CD4-positive, CD25-positive, alpha-beta regulatory T cell (primary cell): ENCODE data around the gene TXN2. TPM values are rescaled to one million over a fixed set of nuclear protein-coding genes. Genes with fewer than 3 reads are reported as not detected.

Experiments used
- ATAC-seq, 2 donors: fragments of 150-1000 bp; cut with Tn5 transposase; one replicate each; pipeline ENCODE4 v1.10.0; 2021; ENCODE audit warnings: low read depth in 2 of 2, moderate number of reproducible peaks in 2 of 2, moderate library complexity in 1 of 2
- DNase-seq, 3 donors: peaks; one replicate each; pipeline versions ENCODE4 v3.0.0 to v3.0.0-alpha.2; 2012 to 2022; ENCODE audit warnings: mixed read lengths in 1 of 3
- H3K27ac ChIP-seq: one replicate; pipeline ENCODE4 v1.7.0; 2013; ENCODE audit warnings: mild to moderate bottlenecking, low read length; ENCODE audit not compliant: insufficient read depth, poor library complexity, severe bottlenecking
- H3K27me3 ChIP-seq: one replicate; pipeline ENCODE4 v1.7.0; 2013; ENCODE audit warnings: low read length; ENCODE audit not compliant: control insufficient read depth, insufficient read depth
- H3K36me3 ChIP-seq: one replicate; pipeline ENCODE4 v1.7.0; 2013; ENCODE audit warnings: mild to moderate bottlenecking, low read length, moderate library complexity; ENCODE audit not compliant: control insufficient read depth, insufficient read depth
- H3K4me1 ChIP-seq: 2 replicates; pipeline ENCODE4 v1.7.0; 2013; ENCODE audit warnings: mild to moderate bottlenecking, low read length; ENCODE audit not compliant: insufficient read depth, control insufficient read depth, poor library complexity, severe bottlenecking
- H3K4me3 ChIP-seq: one replicate; pipeline ENCODE4 v1.7.0; 2013; ENCODE audit warnings: low read depth, mild to moderate bottlenecking, low read length, moderate library complexity
- H3K9me3 ChIP-seq, 2 experiments: 1 replicate in 1 of 2; 2 replicates in 1 of 2; pipeline ENCODE4 v1.7.0; 2013; ENCODE audit warnings: low read length in 2 of 2, mild to moderate bottlenecking in 1 of 2, moderate library complexity in 1 of 2; ENCODE audit not compliant: control insufficient read depth in 2 of 2
- H3K27ac Mint-ChIP-seq, 3 donors: one replicate each; pipeline ENCODE4 v1.8.0; 2020 to 2022; ENCODE audit warnings: mild to moderate bottlenecking in 3 of 3, mixed read lengths in 3 of 3, moderate library complexity in 2 of 3
- H3K27me3 Mint-ChIP-seq: one replicate; pipeline ENCODE4 v1.8.0; 2022; ENCODE audit warnings: mild to moderate bottlenecking, mixed read lengths
- H3K36me3 Mint-ChIP-seq: one replicate; pipeline ENCODE4 v1.8.0; 2020; ENCODE audit warnings: mixed read lengths
- H3K4me1 Mint-ChIP-seq, 4 donors: one replicate each; pipeline ENCODE4 v1.8.0; 2020 to 2022; ENCODE audit warnings: mixed read lengths in 4 of 4, mild to moderate bottlenecking in 1 of 4
- H3K4me3 Mint-ChIP-seq, 4 donors: one replicate each; pipeline ENCODE4 v1.8.0; 2020 to 2022; ENCODE audit warnings: mild to moderate bottlenecking in 4 of 4, mixed read lengths in 4 of 4, moderate library complexity in 3 of 4
- H3K9me3 Mint-ChIP-seq, 7 donors: one replicate each; pipeline ENCODE4 v1.8.0; 2020 to 2022; ENCODE audit warnings: mixed read lengths in 7 of 7, mild to moderate bottlenecking in 3 of 7, moderate library complexity in 2 of 7
- polyA plus RNA-seq, 4 donors: library from polyadenylated mRNA; unstranded; fragments of 300-500 nt; fragmentation: Illumina TruSeq; gene quantifications; one replicate each; pipeline ENCODE4 v1.2.3, GENCODE V29; 2021
- total RNA-seq: library from RNA; stranded (reverse); gene quantifications from one replicate; pipeline ENCODE4 v1.2.3, GENCODE V29; 2022

TXN2 gene
- total and polyA plus RNA-seq, 5 donors from 2014 or later: 31.5 to 132 (median 105) TPM

GRCh38 chr22:36440429-36441002 lies 40.9 kb downstream of the TXN2 start:
- no peak overlapping the region for H3K4me3 ChIP-seq
- H3K36me3 Mint-ChIP-seq: no peaks in the 10 kb centered on the region
- no peaks in the 10 kb centered on the region for H3K9me3 Mint-ChIP-seq
- H3K4me1 ChIP-seq: peaks cover 12% of the 10 kb centered on the region
- no peaks in the 10 kb centered on the region for H3K27me3 ChIP-seq
- no peak overlapping the region for H3K4me3 Mint-ChIP-seq
- H3K36me3 ChIP-seq: no peaks in the 10 kb centered on the region
- DNase-seq (no peak), ATAC-seq (no peak)
- H3K27me3 Mint-ChIP-seq: peaks cover 6% of the 10 kb centered on the region
- peaks cover 6 to 21% (median 18%) of the 10 kb centered on the region in 4 donors for H3K4me1 Mint-ChIP-seq
- H3K9me3 ChIP-seq: no peaks in the 10 kb centered on the region
- H3K27ac ChIP-seq: no peak overlapping the region
- H3K27ac Mint-ChIP-seq: peak overlapping the region; percentile 38 to 75 (median 38)

GRCh38 chr22:36439481-36440271 lies 41.8 kb downstream of the TXN2 start:
- ATAC-seq (no peak), DNase-seq (no peak)
- no peaks in the 10 kb centered on the region for H3K36me3 ChIP-seq
- H3K27ac Mint-ChIP-seq: peak overlapping the region in 2 of 3 donors; percentile 41 to 46
- peaks cover 18% of the 10 kb centered on the region for H3K4me1 ChIP-seq
- no peak overlapping the region for H3K4me3 Mint-ChIP-seq
- no peaks in the 10 kb centered on the region for H3K36me3 Mint-ChIP-seq
- H3K27me3 ChIP-seq: no peaks in the 10 kb centered on the region
- no peaks in the 10 kb centered on the region for H3K9me3 ChIP-seq
- no peak overlapping the region for H3K4me3 ChIP-seq
- H3K27me3 Mint-ChIP-seq: peaks cover 10% of the 10 kb centered on the region
- no peak overlapping the region for H3K27ac ChIP-seq
- peaks cover 6 to 28% (median 20%) of the 10 kb centered on the region in 4 donors for H3K4me1 Mint-ChIP-seq
- peaks cover 0 to under 1% (median 0%) of the 10 kb centered on the region in 7 donors for H3K9me3 Mint-ChIP-seq

DNA sequence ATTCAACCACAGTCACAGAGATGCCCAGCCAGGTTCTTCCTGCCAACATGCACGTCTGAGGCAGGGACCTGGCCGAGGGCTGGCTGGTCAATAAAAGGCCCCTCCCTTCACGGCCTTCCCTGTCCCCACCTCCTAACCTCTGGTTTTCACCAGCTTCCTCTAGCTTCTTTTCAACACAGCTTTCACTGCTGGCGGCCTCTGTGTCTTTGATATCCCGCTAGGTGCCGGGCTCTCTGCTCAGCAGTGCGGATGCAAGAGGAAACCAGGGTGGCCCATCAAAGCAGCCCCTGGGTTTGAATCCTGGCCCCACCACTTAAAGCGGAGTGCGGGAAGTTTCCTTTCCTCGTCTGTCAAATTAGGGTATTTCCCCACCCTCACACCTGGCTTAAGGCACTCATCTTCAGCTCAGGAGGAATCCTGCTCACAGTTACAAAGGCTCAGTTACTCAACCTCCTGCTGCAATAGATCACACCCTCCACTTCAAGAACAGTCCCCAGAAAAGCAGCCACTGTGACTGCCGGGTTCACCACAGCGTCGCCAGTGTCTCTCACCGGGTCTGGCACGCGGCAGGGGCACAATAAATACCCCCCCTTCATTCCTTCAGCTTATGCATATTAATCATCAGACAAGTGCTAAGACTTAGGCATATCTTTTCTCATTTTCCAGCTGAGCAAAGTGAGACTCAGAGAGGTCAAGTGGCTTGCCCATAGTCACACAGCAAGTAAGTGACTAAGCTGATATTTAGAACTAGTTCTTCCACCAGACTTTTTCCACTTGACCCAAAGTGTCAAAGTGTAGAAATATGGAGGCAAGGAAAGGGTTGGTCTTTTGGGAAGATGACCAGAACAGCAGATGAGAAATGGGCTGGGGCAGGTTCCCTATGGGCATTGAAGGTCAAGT lies 45.7 kb downstream of the TXN2 start:
- peak; percentile 86 to 88 for ATAC-seq
- peak overlapping the region; percentile 44 for H3K27ac ChIP-seq
- H3K4me3 ChIP-seq: peak overlapping the region; percentile 32

DNA sequence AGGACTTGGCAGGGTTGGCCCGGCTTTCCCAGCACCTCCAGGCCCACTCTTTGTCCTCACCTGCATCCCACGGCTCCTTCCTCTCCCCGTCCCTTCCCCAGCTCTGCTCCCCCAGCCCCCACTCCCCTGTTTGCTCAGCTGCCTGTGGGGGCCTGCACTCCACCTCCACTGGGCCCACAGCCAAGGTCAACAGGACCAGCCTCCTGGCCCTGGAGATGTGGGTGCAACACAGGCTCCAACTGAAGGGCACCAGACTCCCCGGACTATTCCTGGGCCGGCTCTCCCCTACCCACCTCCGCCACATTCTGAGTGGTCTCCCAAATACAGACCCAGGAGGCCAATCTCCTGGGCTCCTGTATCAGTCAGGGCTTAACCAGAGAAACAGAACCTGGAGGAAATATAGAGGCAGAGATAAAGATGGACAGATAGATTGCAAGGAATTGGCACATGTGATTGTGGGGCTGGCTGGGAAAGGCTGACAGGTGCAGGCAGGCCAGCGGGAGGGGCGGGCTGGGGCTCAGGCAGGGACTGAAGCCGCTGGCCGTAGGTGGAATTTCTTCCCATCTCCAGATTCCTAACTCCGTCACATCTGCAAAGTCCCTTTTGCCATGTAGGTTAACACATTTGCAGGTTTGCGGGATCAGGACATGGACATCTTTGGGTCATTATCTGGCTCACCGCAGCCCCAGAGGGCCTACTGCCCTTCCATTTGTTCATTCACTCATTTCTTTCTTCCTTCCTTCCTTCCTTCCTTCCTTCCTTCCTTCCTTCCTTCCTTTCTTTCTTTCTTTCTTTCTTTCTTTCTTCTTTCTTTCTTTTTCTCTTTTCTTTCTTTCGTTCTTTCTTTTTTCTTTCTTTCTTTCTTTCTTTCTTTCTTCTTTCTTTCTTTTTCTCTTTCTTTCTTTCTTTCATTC lies 47.9 kb downstream of the TXN2 start:
- DNase-seq: no peak
- H3K9me3 Mint-ChIP-seq: peaks cover 0 to 2% (median 0%) of the 10 kb centered on the region in 7 donors
- Histone ChIP-seq H3K27ac (no peak overlapping the region), H3K36me3 (no peaks in the 10 kb centered on the region), H3K4me1 (peaks cover 18% of the 10 kb centered on the region), H3K4me3 (no peak overlapping the region), H3K27me3 (no peaks in the 10 kb centered on the region), H3K9me3 (no peaks in the 10 kb centered on the region)
- H3K27ac Mint-ChIP-seq: peak overlapping the region; percentile 42 to 95 (median 90)
- H3K36me3 Mint-ChIP-seq: no peaks in the 10 kb centered on the region
- H3K4me1 Mint-ChIP-seq: peaks cover 6 to 26% (median 14%) of the 10 kb centered on the region in 4 donors
- peaks cover 6% of the 10 kb centered on the region for H3K27me3 Mint-ChIP-seq
- peak overlapping the region in 1 of 4 donors; percentile 24 for H3K4me3 Mint-ChIP-seq
- ATAC-seq: no peak

More for the DNA sequence above, 45.7 kb downstream of the TXN2 start:
- H3K4me3 Mint-ChIP-seq: peak overlapping the region; percentile 5 to 82 (median 40)
- DNase-seq: peak; percentile 52 to 62 (median 52)
- H3K9me3 ChIP-seq: no peaks in the 10 kb centered on the region
- peaks cover 10% of the 10 kb centered on the region for H3K27me3 Mint-ChIP-seq
- no peaks in the 10 kb centered on the region for H3K27me3 ChIP-seq
- H3K36me3 ChIP-seq: no peaks in the 10 kb centered on the region
- H3K4me1 ChIP-seq: peaks cover 18% of the 10 kb centered on the region
- H3K27ac Mint-ChIP-seq: peak overlapping the region; percentile 50 to 95 (median 90)
- H3K36me3 Mint-ChIP-seq: no peaks in the 10 kb centered on the region
- H3K4me1 Mint-ChIP-seq: peaks cover 6 to 30% (median 21%) of the 10 kb centered on the region in 4 donors
- peaks cover 0 to 2% (median 0%) of the 10 kb centered on the region in 7 donors for H3K9me3 Mint-ChIP-seq

DNA sequence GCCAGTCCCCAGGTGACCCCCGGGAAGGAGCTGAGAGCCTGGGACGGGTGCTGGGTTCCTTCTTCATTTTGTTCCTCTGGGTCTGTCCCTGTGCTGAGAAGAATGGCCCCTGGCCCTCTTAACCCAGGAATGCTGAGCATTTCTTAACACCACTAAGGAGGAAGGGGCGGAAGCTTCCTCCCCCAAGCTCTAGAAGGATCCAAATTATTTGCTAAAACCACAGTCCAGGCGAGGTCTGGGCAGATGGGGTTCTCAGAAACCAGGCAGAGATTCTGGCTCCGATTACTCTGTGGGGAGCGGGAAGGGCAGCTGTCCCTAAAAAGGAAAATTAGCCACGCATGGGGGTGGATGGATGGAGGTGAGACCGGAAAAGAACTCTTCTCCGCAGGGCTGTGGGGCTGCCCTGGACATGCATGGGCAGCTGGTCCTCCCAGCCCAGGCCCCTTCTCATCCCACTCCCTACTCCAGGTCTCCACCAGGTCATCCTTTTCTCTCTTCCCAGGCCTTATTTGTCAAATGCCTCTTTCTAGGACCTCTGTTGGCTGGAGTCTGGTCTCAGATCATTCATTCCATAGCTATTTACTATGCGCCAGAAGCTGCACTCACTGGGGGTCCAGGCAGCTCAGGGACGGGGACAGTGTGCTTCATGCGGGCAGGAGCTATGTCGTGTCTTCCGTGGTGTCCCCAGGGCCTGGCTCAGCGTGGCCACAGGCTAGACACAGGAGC lies 48.7 kb downstream of the TXN2 start:
- ATAC-seq: no peak
- Mint-ChIP-seq H3K36me3 (no peaks in the 10 kb centered on the region), H3K27me3 (peaks cover 6% of the 10 kb centered on the region), H3K4me3 (no peak overlapping the region), H3K27ac (peak overlapping the region in 1 of 3 donors; percentile 59), H3K4me1 (peaks cover 6 to 26% (median 16%) of the 10 kb centered on the region in 4 donors), H3K9me3 (peaks cover 0 to 2% (median 0%) of the 10 kb centered on the region in 7 donors)
- no peak for DNase-seq
- Histone ChIP-seq H3K9me3 (no peaks in the 10 kb centered on the region), H3K36me3 (no peaks in the 10 kb centered on the region), H3K4me3 (no peak overlapping the region), H3K27ac (no peak overlapping the region), H3K27me3 (no peaks in the 10 kb centered on the region), H3K4me1 (peaks cover 18% of the 10 kb centered on the region)

DNA sequence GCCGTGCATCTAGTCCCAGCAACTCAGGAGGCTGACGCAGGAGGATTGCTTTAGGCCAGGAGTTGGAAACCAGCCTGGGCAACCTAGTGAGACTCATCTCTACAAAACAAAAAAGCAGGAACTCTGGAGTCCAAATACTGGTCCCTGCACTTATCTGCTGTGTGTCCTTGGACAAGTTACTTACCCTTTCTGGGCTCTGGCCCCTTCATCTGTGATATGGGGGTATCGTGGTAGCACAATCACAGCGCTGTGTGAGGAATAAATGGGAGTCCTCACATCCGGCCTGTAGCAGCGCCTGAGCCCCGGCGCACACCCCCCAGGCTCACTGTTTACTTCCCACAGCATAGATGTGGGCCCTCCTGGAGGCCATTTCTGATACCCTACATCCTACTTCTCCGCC lies 49.5 kb downstream of the TXN2 start:
- Histone ChIP-seq H3K9me3 (no peaks in the 10 kb centered on the region), H3K4me1 (peaks cover 18% of the 10 kb centered on the region), H3K27ac (no peak overlapping the region), H3K4me3 (no peak overlapping the region), H3K27me3 (no peaks in the 10 kb centered on the region), H3K36me3 (no peaks in the 10 kb centered on the region)
- H3K36me3 Mint-ChIP-seq: no peaks in the 10 kb centered on the region
- H3K4me1 Mint-ChIP-seq: peaks cover 8 to 26% (median 17%) of the 10 kb centered on the region in 4 donors
- DNase-seq (no peak), ATAC-seq (no peak)
- no peak overlapping the region for H3K4me3 Mint-ChIP-seq
- peaks cover 10% of the 10 kb centered on the region for H3K27me3 Mint-ChIP-seq
- H3K27ac Mint-ChIP-seq: no peak overlapping the region
- peaks cover 0 to 2% (median 0%) of the 10 kb centered on the region in 7 donors for H3K9me3 Mint-ChIP-seq
